DOHH2 (cell line): ENCODE results near the gene OXTR.

ENCODE experiments used
- H3F3A ChIP-seq: fragments of 200-600 bp; sonication (generic), shearing (Covaris generic); 2 replicates; pipeline ENCODE4 v1.6.0; 2016; ENCODE audit warnings: antibody characterized with exemption, mild to moderate bottlenecking; ENCODE audit not compliant: control insufficient read depth, insufficient read depth
- H3K27ac ChIP-seq: fragments of 200-600 bp; sonication (generic); 2 replicates; pipeline ENCODE4 v1.5.1; 2014; ENCODE audit warnings: low read depth, mild to moderate bottlenecking, low read length, moderate library complexity
- H3K27me3 ChIP-seq: fragments of 200-600 bp; sonication (generic); 2 replicates; pipeline ENCODE4 v1.6.1; 2014; ENCODE audit warnings: mild to moderate bottlenecking, low read length, mixed read lengths; ENCODE audit not compliant: control insufficient read depth
- H3K36me3 ChIP-seq: fragments of 200-600 bp; sonication (generic); 2 replicates; pipeline ENCODE4 v1.6.1; 2014; ENCODE audit warnings: mild to moderate bottlenecking, low read length, moderate library complexity, mixed read lengths; ENCODE audit not compliant: control insufficient read depth
- H3K4me1 ChIP-seq: fragments of 200-600 bp; sonication (generic); 2 replicates; pipeline ENCODE4 v1.6.1; 2014; ENCODE audit warnings: mild to moderate bottlenecking, low read length, mixed read lengths; ENCODE audit not compliant: control insufficient read depth
- H3K4me2 ChIP-seq: fragments of 200-600 bp; sonication (generic); 2 replicates; pipeline ENCODE4 v1.6.0; 2014; ENCODE audit warnings: mild to moderate bottlenecking, low read length, moderate library complexity
- H3K4me3 ChIP-seq: fragments of 200-600 bp; sonication (generic); 2 replicates; pipeline ENCODE4 v1.5.1; 2014; ENCODE audit warnings: mild to moderate bottlenecking, low read length, mixed read lengths
- H3K79me2 ChIP-seq: fragments of 200-600 bp; sonication (generic); 2 replicates; pipeline ENCODE4 v1.6.1; 2014; ENCODE audit warnings: mild to moderate bottlenecking, low read length, mixed read lengths; ENCODE audit not compliant: control insufficient read depth
- H3K9me2 ChIP-seq: fragments of 200-600 bp; sonication (generic); replicated peaks from 2 replicates; pipeline ENCODE4 v1.6.1; 2014; ENCODE audit warnings: mild to moderate bottlenecking, low read length, mixed read lengths; ENCODE audit not compliant: control insufficient read depth
- H3K9me3 ChIP-seq: fragments of 200-600 bp; sonication (generic); 2 replicates; pipeline ENCODE4 v1.6.1; 2014; ENCODE audit warnings: antibody characterized with exemption, low read length, mixed read lengths; ENCODE audit not compliant: control insufficient read depth, insufficient read depth
- H4K20me1 ChIP-seq: fragments of 200-600 bp; sonication (generic); 2 replicates; pipeline ENCODE4 v1.6.0; 2014; ENCODE audit warnings: low read depth, mild to moderate bottlenecking, antibody characterized with exemption, low read length, moderate library complexity; ENCODE audit not compliant: control insufficient read depth, insufficient read depth
- CTCF ChIP-seq: fragments of 200-600 bp; sonication (generic); IDR thresholded peaks from one replicate; pipeline ENCODE4 v1.5.1; 2014; ENCODE audit warnings: antibody characterized with exemption, mild to moderate bottlenecking, low read depth, low read length; ENCODE audit not compliant: poor library complexity, severe bottlenecking
- EZH2phosphoT487 ChIP-seq: fragments of 200-600 bp; sonication (generic); IDR thresholded peaks from 2 replicates; pipeline ENCODE4 v1.6.1; 2017; ENCODE audit warnings: borderline replicate concordance, mild to moderate bottlenecking, antibody characterized with exemption, low read length, moderate library complexity, mixed read lengths

The OXTR gene

GRCh38 chr3:8769088-8769822 is at the start of gene OXTR:
Gene OXTR (minus strand): TSS chr3:8769613. CDS start chr3:8768187, 1,426 bp downstream.
- H3K79me2 ChIP-seq, result no peaks in the 10 kb centered on the region
- no peak within 1 kb of the TSS for H3K27ac ChIP-seq
- TF ChIP-seq CTCF (peak; percentile 99), EZH2phosphoT487 (no peak)
- no peaks in the 10 kb centered on the region for H3K9me2 ChIP-seq
- no peaks in the 10 kb centered on the region for H3K9me3 ChIP-seq
- peaks cover 7% of the 10 kb centered on the region for H3K4me1 ChIP-seq
- no peaks in the 10 kb centered on the region for H4K20me1 ChIP-seq
- H3K27me3 ChIP-seq, result peaks cover 29% of the 10 kb centered on the region
- H3K36me3 ChIP-seq, result no peaks in the 10 kb centered on the region
- H3K4me3 ChIP-seq, result peak within 1 kb of the TSS; percentile 55
- H3F3A ChIP-seq, result no peaks in the 10 kb centered on the region
- peak within 1 kb of the TSS; percentile 70 for H3K4me2 ChIP-seq

GRCh38 chr3:8817486-8817885 is 48.1 kb upstream of the OXTR start:
- Histone ChIP-seq H3K27me3 (no peaks in the 10 kb centered on the region), H3K9me3 (peaks cover 18% of the 10 kb centered on the region; the same call in 1 of the 2 replicates), H3K4me2 (no peak overlapping the region), H3K4me3 (no peak overlapping the region), H3K36me3 (no peaks in the 10 kb centered on the region), H3K27ac (no peak overlapping the region), H3K9me2 (no peaks in the 10 kb centered on the region), H3K79me2 (no peaks in the 10 kb centered on the region), H4K20me1 (no peaks in the 10 kb centered on the region), H3F3A (no peaks in the 10 kb centered on the region), H3K4me1 (no peaks in the 10 kb centered on the region)
- TF ChIP-seq EZH2phosphoT487 (no peak), CTCF (no peak)

- Histone ChIP-seq H3K27ac (no peak overlapping the region), H3K79me2 (no peaks in the 10 kb centered on the region), H4K20me1 (no peaks in the 10 kb centered on the region; the same call in 1 of the 2 replicates), H3K4me1 (no peaks in the 10 kb centered on the region), H3K4me2 (no peak overlapping the region), H3K4me3 (no peak overlapping the region), H3K27me3 (no peaks in the 10 kb centered on the region), H3F3A (no peaks in the 10 kb centered on the region), H3K9me3 (peaks cover 18% of the 10 kb centered on the region; the same call in 1 of the 2 replicates), H3K9me2 (no peaks in the 10 kb centered on the region), H3K36me3 (no peaks in the 10 kb centered on the region)
- TF ChIP-seq CTCF (no peak), EZH2phosphoT487 (no peak)
Observed at GRCh38 chr3:8816106-8816505, 46.7 kb upstream of the OXTR start.
